Measurements from ENCODE around the gene CLIP1. TPM values are rescaled to one million over a fixed set of nuclear protein-coding genes. Genes with fewer than 3 reads are reported as not detected.

CLIP1 gene
- total and polyA plus RNA-seq, 8 donors, result 16.0 to 133 (median 75.9) TPM

DNA sequence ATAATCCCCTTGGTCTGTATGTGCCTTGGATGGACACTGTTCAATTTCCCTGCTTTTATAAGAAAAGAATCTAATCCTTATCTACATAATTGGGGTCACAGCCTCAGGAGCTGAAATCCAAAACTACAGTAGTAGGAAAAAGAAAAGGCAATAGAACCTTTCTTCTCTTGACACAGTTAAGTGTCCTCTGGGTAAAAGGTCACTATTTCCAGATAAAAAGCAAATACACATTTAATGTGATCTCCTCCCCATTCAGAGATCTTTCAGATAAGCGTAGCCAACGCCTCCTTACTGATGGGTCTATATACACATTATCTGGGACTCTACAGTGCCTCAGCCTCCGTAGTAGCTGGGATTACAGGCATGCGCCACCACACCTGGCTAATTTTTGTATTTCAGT is 73.4 kb downstream of the CLIP1 start:
- Histone ChIP-seq H3K9me3 (no peaks in the 10 kb centered on the region), H3K4me3 (no peak overlapping the region), H3K27ac (no peak overlapping the region), H3K27me3 (no peaks in the 10 kb centered on the region), H3K36me3 (peaks cover 30 to 85% (median 79%) of the 10 kb centered on the region in 4 donors), H3K4me1 (peaks cover 0 to 18% (median 3%) of the 10 kb centered on the region in 4 donors)
- TF ChIP-seq, protein P1, sequence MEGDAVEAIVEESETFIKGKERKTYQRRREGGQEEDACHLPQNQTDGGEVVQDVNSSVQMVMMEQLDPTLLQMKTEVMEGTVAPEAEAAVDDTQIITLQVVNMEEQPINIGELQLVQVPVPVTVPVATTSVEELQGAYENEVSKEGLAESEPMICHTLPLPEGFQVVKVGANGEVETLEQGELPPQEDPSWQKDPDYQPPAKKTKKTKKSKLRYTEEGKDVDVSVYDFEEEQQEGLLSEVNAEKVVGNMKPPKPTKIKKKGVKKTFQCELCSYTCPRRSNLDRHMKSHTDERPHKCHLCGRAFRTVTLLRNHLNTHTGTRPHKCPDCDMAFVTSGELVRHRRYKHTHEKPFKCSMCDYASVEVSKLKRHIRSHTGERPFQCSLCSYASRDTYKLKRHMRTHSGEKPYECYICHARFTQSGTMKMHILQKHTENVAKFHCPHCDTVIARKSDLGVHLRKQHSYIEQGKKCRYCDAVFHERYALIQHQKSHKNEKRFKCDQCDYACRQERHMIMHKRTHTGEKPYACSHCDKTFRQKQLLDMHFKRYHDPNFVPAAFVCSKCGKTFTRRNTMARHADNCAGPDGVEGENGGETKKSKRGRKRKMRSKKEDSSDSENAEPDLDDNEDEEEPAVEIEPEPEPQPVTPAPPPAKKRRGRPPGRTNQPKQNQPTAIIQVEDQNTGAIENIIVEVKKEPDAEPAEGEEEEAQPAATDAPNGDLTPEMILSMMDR (IDR thresholded peaks at IDR 0.05), result no peak
- TF ChIP-seq POLR2AphosphoS5 (IDR thresholded peaks at IDR 0.05) (no peak), EP300 (IDR thresholded peaks at IDR 0.05) (no peak), POLR2A (IDR thresholded peaks at IDR 0.05) (no peak)
- intact Hi-C loops (cut with DNase I; ENCODE audit: low total_unique reads), result no loop called here
- DNase-seq, result no peak
- 75 to 91% (median 80%) methylated on average over 4 of the region's 4 CpGs for WGBS, 5 donors

DNA sequence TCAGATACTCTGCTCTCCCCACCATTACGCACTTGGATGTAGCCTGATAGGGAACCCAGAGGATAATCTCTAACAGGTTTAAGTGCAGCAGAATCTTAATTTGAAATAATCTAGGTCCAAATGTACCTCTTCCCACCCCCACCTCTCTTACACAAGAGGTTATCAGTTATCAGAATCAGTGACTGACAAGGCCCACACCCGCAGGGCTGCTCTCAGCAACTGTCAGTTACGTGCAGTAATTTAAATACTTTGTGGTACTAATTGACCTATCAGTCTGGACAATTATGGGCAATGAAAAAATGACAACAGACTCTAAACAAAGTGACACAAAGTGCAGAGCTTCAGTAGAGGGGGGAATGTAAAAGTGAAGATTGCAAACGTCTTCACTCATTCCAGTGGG is 74.0 kb downstream of the CLIP1 start:
- H3K27ac ChIP-seq, result no peak overlapping the region
- H3K27me3 ChIP-seq, result no peaks in the 10 kb centered on the region
- no peak for DNase-seq
- intact Hi-C loops (cut with DNase I; ENCODE audit: low total_unique reads), result no loop called here
- no peak overlapping the region for H3K4me3 ChIP-seq
- H3K4me1 ChIP-seq, result peaks cover 0 to 18% (median 3%) of the 10 kb centered on the region in 4 donors
- H3K36me3 ChIP-seq, result peaks cover 24 to 85% (median 76%) of the 10 kb centered on the region in 4 donors
- H3K9me3 ChIP-seq, result no peaks in the 10 kb centered on the region
- no peak for TF ChIP-seq POLR2A (IDR thresholded peaks at IDR 0.05)
- TF ChIP-seq EP300 (IDR thresholded peaks at IDR 0.05), result no peak
- TF ChIP-seq, protein P1 (IDR thresholded peaks at IDR 0.05), result no peak
- TF ChIP-seq POLR2AphosphoS5 (IDR thresholded peaks at IDR 0.05), result no peak
- WGBS, 5 donors, result 85 to 92% (median 89%) methylated on average over 4 of the region's 4 CpGs

DNA sequence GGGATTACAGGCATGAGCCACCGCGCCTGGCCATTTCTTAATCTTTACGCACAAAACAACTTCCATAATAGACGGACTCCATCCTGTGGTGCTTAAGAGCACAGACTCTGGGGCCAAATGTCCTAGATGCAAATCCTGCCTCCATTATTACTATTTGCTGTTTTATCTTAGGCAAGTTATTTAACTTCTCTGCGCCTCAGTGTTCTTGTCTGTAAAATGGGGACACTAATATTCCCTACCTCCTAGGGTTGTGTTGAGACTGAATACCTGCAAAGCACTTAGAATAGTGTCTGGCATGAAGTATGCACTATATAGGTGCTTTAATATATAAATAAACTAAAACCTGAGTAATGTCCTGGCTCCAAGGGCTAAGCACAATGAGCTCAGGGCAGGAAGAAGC is 76.4 kb downstream of the CLIP1 start:
- Histone ChIP-seq H3K4me1 (peaks cover 0 to 16% (median 3%) of the 10 kb centered on the region in 4 donors), H3K36me3 (peaks cover 9 to 80% (median 61%) of the 10 kb centered on the region in 4 donors), H3K27me3 (no peaks in the 10 kb centered on the region), H3K4me3 (no peak overlapping the region), H3K27ac (no peak overlapping the region), H3K9me3 (no peaks in the 10 kb centered on the region)
- intact Hi-C loops (cut with DNase I; ENCODE audit: low total_unique reads), result no loop called here
- TF ChIP-seq POLR2A (IDR thresholded peaks at IDR 0.05) (no peak), EP300 (IDR thresholded peaks at IDR 0.05) (no peak), POLR2AphosphoS5 (IDR thresholded peaks at IDR 0.05) (no peak)
- TF ChIP-seq, protein P1 (IDR thresholded peaks at IDR 0.05), result no peak
- 96 to 99% (median 98%) methylated on average over 5 of the region's 5 CpGs for WGBS, 5 donors
- no peak for DNase-seq

DNA sequence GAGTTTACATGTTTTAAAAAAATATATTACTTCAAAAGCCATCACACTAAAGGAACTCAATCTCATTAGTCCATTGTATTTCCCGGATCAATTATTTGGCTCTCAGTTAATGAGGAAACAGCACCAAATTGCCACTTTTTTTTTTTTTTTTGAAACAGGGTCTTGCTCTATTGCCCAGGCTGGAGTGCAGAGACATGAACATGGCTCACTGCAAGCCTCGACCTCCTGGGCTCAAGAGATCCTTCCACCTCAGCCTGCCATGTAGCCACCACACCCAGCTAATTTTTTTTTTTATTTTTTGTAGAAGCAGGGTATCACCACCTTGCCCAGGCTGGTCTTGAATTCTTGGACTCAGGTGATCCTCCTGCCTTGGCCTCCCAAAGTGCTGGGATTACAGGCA is 77.4 kb downstream of the CLIP1 start:
- no peak overlapping the region for H3K4me3 ChIP-seq
- H3K36me3 ChIP-seq, result peaks cover 15 to 81% (median 61%) of the 10 kb centered on the region in 4 donors
- peaks cover 0 to 6% (median 0%) of the 10 kb centered on the region in 4 donors for H3K4me1 ChIP-seq
- H3K9me3 ChIP-seq, result no peaks in the 10 kb centered on the region
- no peaks in the 10 kb centered on the region for H3K27me3 ChIP-seq
- 82 to 92% (median 91%) methylated on average over 2 of the region's 2 CpGs for WGBS, 5 donors
- TF ChIP-seq EP300 (IDR thresholded peaks at IDR 0.05), result no peak
- TF ChIP-seq POLR2AphosphoS5 (IDR thresholded peaks at IDR 0.05), result no peak
- no peak for TF ChIP-seq POLR2A (IDR thresholded peaks at IDR 0.05)
- TF ChIP-seq, protein P1 (IDR thresholded peaks at IDR 0.05), result no peak
- intact Hi-C loops (cut with DNase I; ENCODE audit: low total_unique reads), result no loop called here
- H3K27ac ChIP-seq, result no peak overlapping the region
- DNase-seq, result no peak
